A673 (cell line): ENCODE results near the gene ATP6V0C. TPM values are rescaled to one million over a fixed set of nuclear protein-coding genes. Genes with fewer than 3 reads are reported as not detected.

Experiments
- BruUV-seq: library from RNA; stranded (reverse); fragments of 400-500 nt; replicated peaks from 2 replicates; lab custom pipeline; 2021; lab: Mats Ljungman, UMichigan
- CTCF ChIA-PET: fragments of 300-600 bp; sonication (Branson Sonifier 250); formaldehyde crosslinking; loops from one replicate; lab custom pipeline; 2022; ENCODE audit warnings: antibody characterized with exemption; lab: Charles Lee
- POLR2A ChIA-PET: fragments of 300-600 bp; sonication (Branson Sonifier 250); formaldehyde crosslinking; loops from one replicate; lab custom pipeline; 2022; ENCODE audit warnings: antibody characterized with exemption; ENCODE audit not compliant: low non-redundant PET; lab: Charles Lee
- DNase-seq: peaks from one replicate; pipeline ENCODE4 v3.0.0-alpha.2; 2015; ENCODE audit warnings: low spot score
- H3K27ac ChIP-seq: fragments of 200-600 bp; sonication (generic); 2 replicates; pipeline ENCODE4 v1.5.1; 2016; ENCODE audit warnings: mixed run types, low read depth, mild to moderate bottlenecking, mixed read lengths, antibody characterized with exemption, low read length; ENCODE audit not compliant: poor library complexity, severe bottlenecking
- H3K27me3 ChIP-seq: fragments of 200-600 bp; sonication (generic); replicated peaks from 2 replicates; pipeline ENCODE4 v1.6.1; 2017; ENCODE audit warnings: mixed run types, low read depth, mild to moderate bottlenecking, mixed read lengths, antibody characterized with exemption, low read length; ENCODE audit not compliant: insufficient read depth, poor library complexity
- H3K36me3 ChIP-seq: fragments of 200-600 bp; sonication (generic); 2 replicates; pipeline ENCODE4 v1.6.1; 2016; ENCODE audit warnings: mixed run types, mild to moderate bottlenecking, mixed read lengths, antibody characterized with exemption, low read length; ENCODE audit not compliant: insufficient read depth, poor library complexity, severe bottlenecking
- H3K4me1 ChIP-seq: fragments of 200-600 bp; sonication (generic); 2 replicates; pipeline ENCODE4 v1.6.1; 2017; ENCODE audit warnings: mixed run types, mild to moderate bottlenecking, mixed read lengths, antibody characterized with exemption, low read length; ENCODE audit not compliant: insufficient read depth, poor library complexity, severe bottlenecking
- H3K4me3 ChIP-seq: fragments of 200-600 bp; sonication (generic); 2 replicates; pipeline ENCODE4 v1.5.1; 2016; ENCODE audit warnings: low read depth, mixed run types, mild to moderate bottlenecking, mixed read lengths, low read length; ENCODE audit not compliant: poor library complexity, severe bottlenecking
- H3K9me3 ChIP-seq: fragments of 200-600 bp; sonication (generic); 2 replicates; pipeline ENCODE4 v1.6.1; 2016; ENCODE audit warnings: mixed run types, low read depth, mild to moderate bottlenecking, mixed read lengths, antibody characterized with exemption, low read length; ENCODE audit not compliant: poor library complexity, severe bottlenecking
- CTCF ChIP-seq: fragments of 300-800, 200-600 bp; sonication (generic); conservative IDR thresholded peaks from 2 replicates; pipeline ENCODE4 v1.5.1; 2017; ENCODE audit warnings: low read depth, mild to moderate bottlenecking, antibody characterized with exemption, low read length, moderate library complexity, mixed read lengths
- EZH2 ChIP-seq: fragments of 200-600 bp; sonication (generic); IDR thresholded peaks from 2 replicates; pipeline ENCODE4 v1.6.1; 2017; ENCODE audit warnings: borderline replicate concordance, low read depth, mild to moderate bottlenecking, mixed read lengths, antibody characterized with exemption, low read length; ENCODE audit not compliant: poor library complexity, severe bottlenecking
- intact Hi-C: fragments of 100-400 bp; cut with micrococcal nuclease; formaldehyde crosslinking; loops from one replicate; pipeline ENCODE4 v1.10.0; 2022; ENCODE audit not compliant: unreplicated experiment
- total RNA-seq: library from RNA; stranded (reverse); gene quantifications from 2 replicates; pipeline ENCODE4 v1.2.3, GENCODE V29; 2021

The ATP6V0C gene
- total RNA-seq, 1 experiment from 2014 or later: 252 TPM

- ChIA-PET CTCF (no interaction called here), POLR2A (no interaction called here)
- Histone ChIP-seq H3K36me3 (peaks cover 3% of the 10 kb centered on the region), H3K4me1 (peaks cover 20% of the 10 kb centered on the region), H3K27me3 (no peaks in the 10 kb centered on the region), H3K9me3 (no peaks in the 10 kb centered on the region), H3K27ac (peak overlapping the region; percentile 42), H3K4me3 (no peak overlapping the region)
- TF ChIP-seq EZH2 (no peak), CTCF (no peak)
- BruUV-seq: no TSS peak
- no peak for DNase-seq
- intact Hi-C loops: no loop called here
These were observed 4.3 kb downstream of the ATP6V0C start for GRCh38 chr16:2517954-2518605.

- TF ChIP-seq CTCF (no peak), EZH2 (no peak)
- intact Hi-C loops: no loop called here
- CTCF ChIA-PET: no interaction called here
- peak overlapping the region; percentile 65 for H3K4me3 ChIP-seq
- no TSS peak for BruUV-seq
- no peaks in the 10 kb centered on the region for H3K9me3 ChIP-seq
- DNase-seq: no peak
- peaks cover 15% of the 10 kb centered on the region for H3K4me1 ChIP-seq
- peaks cover 3% of the 10 kb centered on the region for H3K36me3 ChIP-seq
- H3K27me3 ChIP-seq: no peaks in the 10 kb centered on the region
- no peak overlapping the region for H3K27ac ChIP-seq
- POLR2A ChIA-PET: no interaction called here
These were observed 5.3 kb downstream of the ATP6V0C start for GRCh38 chr16:2518823-2519710.

- Histone ChIP-seq H3K4me3 (peak overlapping the region; percentile 65), H3K9me3 (no peaks in the 10 kb centered on the region), H3K36me3 (peaks cover 9% of the 10 kb centered on the region), H3K27me3 (no peaks in the 10 kb centered on the region), H3K27ac (no peak overlapping the region), H3K4me1 (peaks cover 15% of the 10 kb centered on the region)
- ChIA-PET POLR2A (interaction anchor here (0.6 kb wide), 2 partner anchors 25 to 367 kb away, joined by 3 to 26 read pairs; no protein-coding TSS in a partner anchor), CTCF (interaction anchor here (1.0 kb wide), 1 partner anchor 18 kb away, joined by 4 read pairs; no protein-coding TSS in a partner anchor)
- DNase-seq: no peak
- BruUV-seq: no TSS peak
- intact Hi-C loops: no loop called here
- TF ChIP-seq EZH2 (no peak), CTCF (no peak)
These were observed 5.9 kb downstream of the ATP6V0C start for GRCh38 chr16:2519711-2520080.
